Fibroblast of the aortic adventitia (primary cell): ENCODE data around the gene CYP1A1. TPM values are rescaled to one million over a fixed set of nuclear protein-coding genes. Genes with fewer than 3 reads are reported as not detected.
"Not testable (repeated sequence)": the region's sequence is repeated elsewhere in the genome, so short reads cannot be mapped to it uniquely, and the experiment has no call there.

Experiments used
- DNase-seq: peaks from one replicate; pipeline ENCODE4 v3.0.0-alpha.2; 2010; ENCODE audit warnings: low read depth
- H3K4me3 ChIP-seq: 2 replicates; pipeline ENCODE4 v1.5.1; 2011; ENCODE audit warnings: low read depth, mild to moderate bottlenecking, control low read depth, low read length, moderate library complexity
- CTCF ChIP-seq: IDR thresholded peaks from 2 replicates; pipeline ENCODE4 v1.5.1; 2011; ENCODE audit warnings: mild to moderate bottlenecking, low read length, control low read depth, inconsistent platforms; ENCODE audit not compliant: insufficient read depth
- total RNA-seq: library from RNA; depleted of rRNA; stranded (reverse); fragments of >200 nt; gene quantifications from 2 replicates; pipeline ENCODE4 v1.2.3, GENCODE V29; 2012; ENCODE audit warnings: low replicate concordance

The CYP1A1 gene
- total RNA-seq, 1 donor, result 0.63 TPM

GRCh38 chr15:74735305-74735704 lies 10.0 kb upstream of the CYP1A1 start:
- DNase-seq, result no peak
- no peak overlapping the region for H3K4me3 ChIP-seq
- TF ChIP-seq CTCF, result no peak

- H3K4me3 ChIP-seq, result no peak overlapping the region
- DNase-seq, result no peak
- TF ChIP-seq CTCF, result no peak
These were observed 7.9 kb upstream of the CYP1A1 start for GRCh38 chr15:74733269-74733668.

GRCh38 chr15:74732846-74733245 lies 7.5 kb upstream of the CYP1A1 start:
- TF ChIP-seq CTCF, result no peak
- no peak for DNase-seq
- H3K4me3 ChIP-seq, result no peak overlapping the region

DNA sequence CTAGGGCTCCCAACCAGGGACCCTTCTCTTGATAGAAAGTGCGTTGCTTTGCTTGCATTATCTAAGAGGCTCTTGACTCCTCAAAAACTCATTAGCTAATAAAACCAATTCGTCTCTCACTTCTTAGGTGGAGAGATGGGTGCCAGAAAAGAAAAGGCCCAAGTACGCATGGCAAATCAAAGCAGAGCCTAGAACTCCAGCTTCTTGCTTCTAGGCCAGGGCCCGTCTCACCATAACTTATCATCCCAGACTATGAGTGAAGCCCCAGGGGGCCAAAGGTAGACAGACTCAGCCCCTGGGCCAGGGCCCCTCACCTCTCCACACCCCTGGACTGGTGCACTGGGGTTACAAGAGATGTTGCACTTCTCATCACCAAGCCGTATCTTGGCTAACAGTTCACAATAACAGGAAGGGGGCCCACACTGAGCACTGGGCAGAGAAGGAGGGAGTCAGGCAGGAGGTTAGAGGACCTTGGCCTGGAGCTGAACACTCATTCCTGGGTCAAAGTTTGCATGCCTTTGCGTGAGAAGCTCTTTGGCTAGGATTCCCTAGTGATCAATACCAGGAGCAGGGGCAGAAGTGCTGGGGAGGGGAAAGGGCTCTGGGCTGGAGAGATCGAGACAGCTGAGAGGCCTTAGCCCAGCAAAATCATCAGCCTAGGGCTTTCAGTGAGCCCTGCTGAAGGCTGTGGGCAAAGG lies 5.4 kb upstream of the CYP1A1 start:
- DNase-seq, result no peak
- TF ChIP-seq CTCF, result no peak
- H3K4me3 ChIP-seq, result no peak overlapping the region

- DNase-seq, H3K4me3 ChIP-seq: not testable (repeated sequence)
These were observed 4.0 kb upstream of the CYP1A1 start for GRCh38 chr15:74729372-74729771.

DNA sequence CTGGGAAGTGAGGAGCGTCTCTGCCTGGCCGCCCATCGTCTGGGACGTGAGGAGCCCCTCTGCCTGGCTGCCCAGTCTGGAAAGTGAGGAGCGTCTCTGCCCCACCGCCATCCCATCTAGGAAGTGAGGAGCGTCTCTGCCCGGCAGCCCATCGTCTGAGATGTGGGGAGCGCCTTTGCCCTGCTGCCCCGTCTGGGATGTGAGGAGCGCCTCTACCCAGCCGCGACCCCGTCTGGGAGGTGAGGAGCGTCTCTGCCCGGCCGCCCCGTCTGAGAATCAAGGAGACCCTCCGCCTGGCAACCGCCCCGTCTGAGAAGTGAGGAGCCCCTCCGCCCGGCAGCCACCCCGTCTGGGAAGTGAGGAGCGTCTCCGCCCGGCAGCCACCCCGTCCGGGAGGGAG lies 3.4 kb upstream of the CYP1A1 start:
- DNase-seq, result not testable (repeated sequence)

GRCh38 chr15:74727727-74728126 lies 2.4 kb upstream of the CYP1A1 start:
- DNase-seq, result no peak
- no peak overlapping the region for H3K4me3 ChIP-seq
- no peak for TF ChIP-seq CTCF

More for the DNA sequence above, 3.4 kb upstream of the CYP1A1 start:
- H3K4me3 ChIP-seq, result not testable (repeated sequence)

GRCh38 chr15:74726774-74727164 lies 1.4 kb upstream of the CYP1A1 start:
- peak overlapping the region; percentile 62 for H3K4me3 ChIP-seq
- no peak for TF ChIP-seq CTCF
- DNase-seq, result no peak
